Spleen (tissue), 13 donors: ENCODE measurements around the gene OXA1L. TPM values are rescaled to one million over a fixed set of nuclear protein-coding genes. Genes with fewer than 3 reads are reported as not detected.

Experiments used
- DNase-seq: peaks from one replicate; pipeline ENCODE4 v3.0.0-alpha.2; 2020
- H3K27ac ChIP-seq, 8 donors: fragments of 200-600 bp; sonication (generic) in 7 of 8; 1 replicate in 4 of 8; 2 replicates in 4 of 8; pipeline versions ENCODE4 v1.5.0 to v1.8.0; 2016 to 2021; ENCODE audit warnings: inconsistent platforms in 4 of 8, mild to moderate bottlenecking in 4 of 8, moderate library complexity in 1 of 8
- H3K27me3 ChIP-seq, 7 donors: fragments of 200-600 bp; sonication (generic) in 6 of 7; replicated peaks in 1 of 7; 1 replicate in 4 of 7; 2 replicates in 3 of 7; pipeline versions ENCODE4 v1.5.0 to v1.8.0; 2016 to 2021; ENCODE audit warnings: inconsistent platforms in 3 of 7, mild to moderate bottlenecking in 1 of 7
- H3K36me3 ChIP-seq, 6 donors: fragments of 200-600 bp; sonication (generic) in 5 of 6; 1 replicate in 4 of 6; 2 replicates in 2 of 6; pipeline versions ENCODE4 v1.5.0 to v1.8.0; 2016 to 2021; ENCODE audit warnings: inconsistent platforms in 2 of 6
- H3K4me1 ChIP-seq, 6 donors: fragments of 200-600 bp; sonication (generic) in 5 of 6; 1 replicate in 3 of 6; 2 replicates in 3 of 6; pipeline versions ENCODE4 v1.5.0 to v1.8.0; 2016 to 2021; ENCODE audit warnings: inconsistent platforms in 3 of 6
- H3K4me3 ChIP-seq, 8 donors: fragments of 200-600 bp; sonication (generic) in 7 of 8; 1 replicate in 4 of 8; 2 replicates in 4 of 8; pipeline versions ENCODE4 v1.5.0 to v1.8.0; 2016 to 2021; ENCODE audit warnings: inconsistent platforms in 4 of 8, mild to moderate bottlenecking in 4 of 8, moderate library complexity in 2 of 8
- H3K9me3 ChIP-seq, 8 donors: fragments of 200-600 bp; sonication (generic) in 7 of 8; 1 replicate in 4 of 8; 2 replicates in 4 of 8; pipeline versions ENCODE4 v1.5.0 to v1.8.0; 2016 to 2021; ENCODE audit warnings: inconsistent platforms in 4 of 8
- CTCF ChIP-seq, 11 experiments: fragments of 200-600 bp in 7 of 11; fragments of 450-650 bp in 4 of 11; sonication (generic) in 4 of 11; IDR thresholded peaks in 8 of 11; conservative IDR thresholded peaks in 3 of 11; 1 replicate in 7 of 11; 2 replicates in 4 of 11; pipeline versions ENCODE4 v1.4.0 to v1.8.0; 2016 to 2021; ENCODE audit warnings: antibody characterized with exemption in 11 of 11, inconsistent platforms in 4 of 11, mild to moderate bottlenecking in 1 of 11
- POLR2A ChIP-seq, 3 donors: fragments of 450-650 bp; IDR thresholded peaks; one replicate each; pipeline ENCODE4 v1.5.1; 2017; ENCODE audit warnings: antibody characterized with exemption in 3 of 3, mild to moderate bottlenecking in 1 of 3
- POLR2AphosphoS5 ChIP-seq, 3 donors: sonication (generic); formaldehyde crosslinking; IDR thresholded peaks; one replicate each; pipeline ENCODE4 v1.5.1; 2017; ENCODE audit warnings: antibody characterized with exemption in 3 of 3
- WGBS, 5 donors: extraction: QIAGEN DNeasy Blood & Tissue Kit in 3 of 5; methylation state at CpG; one replicate each; pipeline versions ENCODE4 v1.1.5 to v1.1.7; 2013 to 2018; 5-methylcytosine and 5-hydroxymethylcytosine counted together
- intact Hi-C: fragments of 100-400 bp; cut with DNase I; formaldehyde crosslinking; loops from one replicate; pipeline ENCODE4 v1.15.0; 2023; ENCODE audit warnings: low total_unique reads
- long read RNA-seq, 2 donors: transcript quantifications; one replicate each; lab custom pipeline, GENCODE V29; 2026
- polyA plus RNA-seq, 3 donors: library from polyadenylated mRNA; stranded (reverse); fragments of 200-250 nt; gene quantifications; one replicate each; pipeline ENCODE4 v1.2.1, GENCODE V29; 2013
- total RNA-seq, 7 donors: library from RNA; depleted of rRNA in 3 of 7; stranded (reverse); fragments of >200 nt in 3 of 7; fragmentation: NEBNext Ultra II Directional in 4 of 7; extraction: Animal tissue kit (Norgen Biotek cat#: 25700) in 4 of 7; gene quantifications; one replicate each; pipeline versions ENCODE4 v1.1.0 to v1.2.1, GENCODE V29; 2016 to 2021
- donor health status: healthy with polysubstance abuse.
- donor health status: DM: no; HTN: no; CAD: no; lungs with moderate emphysema.
- donor health status: DM: no; HTN: no; CAD: no.
- donor health status: Bipolar disorder and iron deficiency.
- donor health status: healthy.
- donor health status: DM: no; HTN: no; CAD: no.
- donor health status: DM: yes; HTN: yes; CAD: no.

The OXA1L gene
- total RNA-seq, result 100 to 1,000 TPM in 6 of 7 donors, 10 to 100 TPM in 1; 88.6 to 133 (median 110) TPM
- 100 to 1,000 TPM in 1 of 3 donors, 10 to 100 TPM in 2; 73.5 to 110 (median 96.2) TPM for polyA plus RNA-seq
- long read RNA-seq, donor 1, transcript OXA1L-201 (10 exons, 1,719 nt), result major isoform, 17 of 87 reads
- long read RNA-seq, donor 1, partial matches to known transcripts, result 69 of 87 reads
- long read RNA-seq, donor 1, other reads (novel, unspliced or antisense), result 0 of 87 reads
- long read RNA-seq, donor 2, transcript OXA1L-201 (10 exons, 1,719 nt), result major isoform, 23 of 55 reads
- long read RNA-seq, donor 2, partial matches to known transcripts, result 32 of 55 reads
- long read RNA-seq, donor 2, other reads (novel, unspliced or antisense), result 0 of 55 reads

DNA sequence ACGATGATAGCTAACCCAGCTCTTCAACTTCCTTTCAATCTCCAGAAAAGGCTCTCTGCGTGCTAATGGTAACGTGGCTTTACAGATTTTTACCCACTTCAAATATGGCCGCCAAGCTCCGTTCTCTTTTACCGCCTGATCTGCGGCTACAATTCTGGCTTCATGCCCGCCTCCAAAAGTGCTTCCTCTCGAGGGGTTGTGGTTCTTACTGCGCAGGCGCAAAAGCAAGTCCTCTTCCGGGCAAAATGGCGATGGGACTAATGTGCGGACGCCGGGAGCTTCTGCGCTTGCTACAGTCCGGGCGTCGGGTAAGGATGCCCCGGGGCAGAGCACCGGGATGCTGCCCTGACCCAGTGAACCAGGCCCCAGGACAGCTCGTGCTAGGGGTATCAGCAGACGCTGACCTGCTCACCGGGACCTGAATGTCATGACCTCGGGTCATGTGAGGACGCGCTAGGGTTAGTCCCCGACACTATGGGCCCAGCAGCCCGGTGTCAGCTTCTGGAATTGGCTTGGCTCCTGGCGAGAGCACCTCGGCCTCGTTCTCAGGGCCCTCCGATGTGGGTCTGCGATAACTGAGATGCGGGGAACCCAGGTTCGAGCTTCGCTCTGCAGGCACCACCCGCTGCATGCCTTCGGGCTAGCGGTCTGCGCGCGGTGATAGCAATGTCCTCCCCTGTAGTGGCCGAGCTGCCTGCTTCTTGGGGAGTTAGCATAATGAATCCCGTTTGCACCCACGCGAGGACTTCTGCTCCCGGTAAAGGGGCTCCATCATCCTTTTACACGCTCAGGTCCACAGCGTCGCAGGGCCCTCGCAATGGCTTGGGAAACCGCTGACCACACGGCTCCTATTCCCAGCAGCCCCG lies at the start of gene OXA1L:
TSS of gene OXA1L (plus strand) at position 232 of the 866 bp plus-strand sequence. CDS start at position 246, 14 bp downstream.
- WGBS, 5 donors, result 0 to 1% (median 0%) methylated on average over 31 to 56 of the region's 56 CpGs
- Histone ChIP-seq H3K4me1 (peaks cover 17 to 49% (median 35%) of the 10 kb centered on the region in 6 donors), H3K9me3 (peaks cover 0 to 13% (median 9%) of the 10 kb centered on the region in 8 donors), H3K4me3 (peak within 1 kb of the TSS; percentile 85 to 100 (median 95)), H3K36me3 (peaks cover 5 to 40% (median 36%) of the 10 kb centered on the region in 6 donors), H3K27ac (peak within 1 kb of the TSS; percentile 78 to 93 (median 88)), H3K27me3 (no peaks in the 10 kb centered on the region)
- intact Hi-C loops, result no loop called here
- peak; percentile 97 for DNase-seq
- TF ChIP-seq POLR2AphosphoS5 (IDR thresholded peaks at IDR 0.05) (peak; percentile 86 to 95 (median 92)), CTCF (IDR thresholded peaks at IDR 0.05 in 8 of 11, conservative IDR thresholded peaks at IDR 0.05 in 3 of 11) (no peak), POLR2A (IDR thresholded peaks at IDR 0.05) (peak in 1 of 3 donors; percentile 32)

DNA sequence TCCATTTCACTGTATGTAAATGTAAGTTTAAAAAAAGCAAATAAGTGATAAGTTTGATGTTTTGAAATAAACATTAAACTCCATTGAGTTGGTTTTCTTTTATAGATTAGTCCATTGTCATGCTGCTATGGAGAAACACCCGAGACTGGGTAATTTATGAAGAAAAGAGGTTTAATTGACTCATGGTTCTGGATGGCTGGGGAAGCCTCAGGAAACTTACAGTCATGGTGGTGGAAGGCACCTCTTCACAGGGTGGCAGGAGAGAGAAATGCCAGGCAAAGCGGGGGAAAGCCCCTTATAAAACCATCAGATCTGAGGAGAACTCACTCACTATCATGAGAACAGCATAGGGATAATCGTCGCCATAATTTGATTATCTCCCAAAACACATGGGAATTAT lies 48.4 kb upstream of the OXA1L start:
- intact Hi-C loops, result no loop called here
- TF ChIP-seq POLR2A (IDR thresholded peaks at IDR 0.05), result no peak
- no peak for TF ChIP-seq POLR2AphosphoS5 (IDR thresholded peaks at IDR 0.05)
- TF ChIP-seq CTCF (IDR thresholded peaks at IDR 0.05 in 8 of 11, conservative IDR thresholded peaks at IDR 0.05 in 3 of 11), result no peak
- Histone ChIP-seq H3K27me3 (peaks cover 0 to 11% (median 0%) of the 10 kb centered on the region in 7 donors), H3K4me1 (peaks cover 0 to 8% (median 5%) of the 10 kb centered on the region in 6 donors), H3K27ac (no peak overlapping the region), H3K4me3 (no peak overlapping the region), H3K36me3 (no peaks in the 10 kb centered on the region), H3K9me3 (peaks cover 0 to 14% (median 8%) of the 10 kb centered on the region in 8 donors)
- WGBS, 5 donors, result 85 to 93% (median 90%) methylated on average over 4 of the region's 4 CpGs
- no peak for DNase-seq

DNA sequence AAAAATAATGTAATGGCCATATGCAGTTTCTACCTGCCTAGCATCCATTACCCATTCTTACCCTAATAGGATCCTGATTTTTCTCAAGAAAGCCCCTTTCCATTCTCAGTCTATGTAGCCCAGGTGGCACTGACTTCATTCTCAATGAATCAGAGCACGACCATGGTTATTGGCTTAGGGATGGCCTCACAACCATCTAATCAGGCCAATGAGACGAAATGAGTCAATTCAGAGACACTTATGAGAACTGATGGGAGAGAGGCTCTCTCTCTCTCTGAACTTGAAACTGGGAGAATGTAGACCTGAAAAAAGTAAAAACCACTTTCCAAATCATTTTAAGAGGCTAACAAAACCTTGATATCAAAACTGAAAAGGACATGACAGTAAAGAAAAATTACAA lies 45.3 kb upstream of the OXA1L start:
- TF ChIP-seq CTCF (IDR thresholded peaks at IDR 0.05 in 8 of 11, conservative IDR thresholded peaks at IDR 0.05 in 3 of 11) (no peak), POLR2AphosphoS5 (IDR thresholded peaks at IDR 0.05) (no peak), POLR2A (IDR thresholded peaks at IDR 0.05) (no peak)
- no peaks in the 10 kb centered on the region for H3K27me3 ChIP-seq
- no peak for DNase-seq
- no peak overlapping the region for H3K27ac ChIP-seq
- H3K4me1 ChIP-seq, result no peaks in the 10 kb centered on the region
- WGBS, 5 donors, result 65 to 83% (median 73%) methylated on average over 2 of the region's 2 CpGs
- H3K36me3 ChIP-seq, result no peaks in the 10 kb centered on the region
- H3K4me3 ChIP-seq, result no peak overlapping the region
- intact Hi-C loops, result no loop called here
- H3K9me3 ChIP-seq, result peaks cover 0 to 14% (median 8%) of the 10 kb centered on the region in 8 donors
